ENCODE measurements around the gene BET1L. TPM values are rescaled to one million over a fixed set of nuclear protein-coding genes. Genes with fewer than 3 reads are reported as not detected.

BET1L gene
- total RNA-seq, 1 experiment from 2014 or later, result 89.0 TPM

GRCh38 chr11:214083-214482, 6.9 kb upstream of the BET1L start:
- ATAC-seq (no peak), DNase-seq (ENCODE audit: low read depth, low spot score) (no peak)
- Histone ChIP-seq H3K4me1 (ENCODE audit: control insufficient read depth, insufficient read depth, low read length) (peaks cover 21% of the 10 kb centered on the region), H3K9me3 (ENCODE audit: control insufficient read depth, insufficient read depth, low read depth, low read length) (no peaks in the 10 kb centered on the region), H3K27me3 (ENCODE audit: control insufficient read depth, insufficient read depth, low read length) (no peaks in the 10 kb centered on the region), H3K36me3 (ENCODE audit: control insufficient read depth, insufficient read depth, low read length) (peaks cover 34% of the 10 kb centered on the region), H3K27ac (ENCODE audit: low read length) (no peak overlapping the region), H3K4me3 (ENCODE audit: low read depth in 2 of 2, low read length in 2 of 2) (no peak overlapping the region)
- BruUV-seq (replicated peaks), result TSS peak; percentile 6
- intact Hi-C loops (cut with micrococcal nuclease; ENCODE audit: unreplicated experiment) (loop anchor here (10.0 kb wide), 1 partner anchor 141 kb away; no protein-coding TSS in a partner anchor), in situ Hi-C loops (cut with HindIII; ENCODE audit: low pct_unique_long_range_greater_than_20kb, low sequenced_read_pairs) (no loop called here)
- no peak for TF ChIP-seq REST (IDR thresholded peaks at IDR 0.05; ENCODE audit: insufficient read depth in 1 of 2, low read depth in 2 of 2, low read length in 1 of 2)
- TF ChIP-seq TCF7L2 (IDR thresholded peaks at IDR 0.05; ENCODE audit: low read depth, low read length), result no peak
- TF ChIP-seq SIN3A (IDR thresholded peaks at IDR 0.05; ENCODE audit: borderline replicate concordance, insufficient read depth, low read depth, low read length), result no peak
- no peak for TF ChIP-seq CTCF (IDR thresholded peaks at IDR 0.05)
- no peak for TF ChIP-seq POLR2AphosphoS5 (IDR thresholded peaks at IDR 0.05; ENCODE audit: low read depth, low read length)
- ChIA-PET POLR2A (no interaction called here), CTCF (no interaction called here)

GRCh38 chr11:213111-213510, 5.9 kb upstream of the BET1L start:
- H3K27me3 ChIP-seq (ENCODE audit: control insufficient read depth, insufficient read depth, low read length), result no peaks in the 10 kb centered on the region
- DNase-seq (ENCODE audit: low read depth, low spot score) (no peak), ATAC-seq (no peak)
- TF ChIP-seq POLR2AphosphoS5 (IDR thresholded peaks at IDR 0.05; ENCODE audit: low read depth, low read length) (no peak), REST (IDR thresholded peaks at IDR 0.05; ENCODE audit: insufficient read depth in 1 of 2, low read depth in 2 of 2, low read length in 1 of 2) (no peak), TCF7L2 (IDR thresholded peaks at IDR 0.05; ENCODE audit: low read depth, low read length) (no peak), SIN3A (IDR thresholded peaks at IDR 0.05; ENCODE audit: borderline replicate concordance, insufficient read depth, low read depth, low read length) (no peak), CTCF (IDR thresholded peaks at IDR 0.05) (no peak)
- intact Hi-C loops (cut with micrococcal nuclease; ENCODE audit: unreplicated experiment) (loop anchor here (10.0 kb wide), 1 partner anchor 142 kb away; no protein-coding TSS in a partner anchor), in situ Hi-C loops (cut with HindIII; ENCODE audit: low pct_unique_long_range_greater_than_20kb, low sequenced_read_pairs) (no loop called here)
- no peaks in the 10 kb centered on the region for H3K9me3 ChIP-seq (ENCODE audit: control insufficient read depth, insufficient read depth, low read depth, low read length)
- no peak overlapping the region for H3K4me3 ChIP-seq (ENCODE audit: low read depth in 2 of 2, low read length in 2 of 2)
- POLR2A ChIA-PET, result no interaction called here
- no TSS peak for BruUV-seq (replicated peaks)
- CTCF ChIA-PET, result no interaction called here
- H3K27ac ChIP-seq (ENCODE audit: low read length), result no peak overlapping the region
- peaks cover 36% of the 10 kb centered on the region for H3K36me3 ChIP-seq (ENCODE audit: control insufficient read depth, insufficient read depth, low read length)
- peaks cover 21% of the 10 kb centered on the region for H3K4me1 ChIP-seq (ENCODE audit: control insufficient read depth, insufficient read depth, low read length)

Measured in Panc1 (cell line).